ENCODE results near the gene KRTAP29-1. TPM values are rescaled to one million over a fixed set of nuclear protein-coding genes. Genes with fewer than 3 reads are reported as not detected.

The KRTAP29-1 gene
- total RNA-seq, 1 donor from 2014 or later = not detected

Other genes with a start within 250 kb of the KRTAP29-1 start
- 8.4 TPM for gene KRTAP2-2, start 247.6 kb downstream of the KRTAP29-1 start, total RNA-seq (ENCODE audit: insufficient read depth, low replicate concordance)
- gene KRTAP2-3, start 242.7 kb downstream of the KRTAP29-1 start, total RNA-seq (ENCODE audit: insufficient read depth, low replicate concordance) = 20.5 TPM
- gene KRTAP2-4, start 237.0 kb downstream of the KRTAP29-1 start, total RNA-seq (ENCODE audit: insufficient read depth, low replicate concordance) = not detected
- not detected for gene KRTAP4-7, start 218.7 kb downstream of the KRTAP29-1 start, total RNA-seq (ENCODE audit: insufficient read depth, low replicate concordance)
- not detected for gene KRTAP4-8, start 204.7 kb downstream of the KRTAP29-1 start, total RNA-seq (ENCODE audit: insufficient read depth, low replicate concordance)
- not detected for gene KRTAP4-16, start 200.6 kb downstream of the KRTAP29-1 start, total RNA-seq (ENCODE audit: insufficient read depth, low replicate concordance)
- gene KRTAP4-9, start 197.5 kb downstream of the KRTAP29-1 start, total RNA-seq (ENCODE audit: insufficient read depth, low replicate concordance) = not detected
- 3.4 TPM for gene KRTAP4-11, start 184.5 kb downstream of the KRTAP29-1 start, total RNA-seq (ENCODE audit: insufficient read depth, low replicate concordance)
- gene KRTAP4-12, start 178.7 kb downstream of the KRTAP29-1 start, total RNA-seq (ENCODE audit: insufficient read depth, low replicate concordance) = not detected
- 1.2 TPM for gene KRTAP4-6, start 162.3 kb downstream of the KRTAP29-1 start, total RNA-seq (ENCODE audit: insufficient read depth, low replicate concordance)
- gene KRTAP4-5, start 153.0 kb downstream of the KRTAP29-1 start, total RNA-seq (ENCODE audit: insufficient read depth, low replicate concordance) = 5.5 TPM
- 2.6 TPM for gene KRTAP4-4, start 142.1 kb downstream of the KRTAP29-1 start, total RNA-seq (ENCODE audit: insufficient read depth, low replicate concordance)
- 1.4 TPM for gene KRTAP4-3, start 134.6 kb downstream of the KRTAP29-1 start, total RNA-seq (ENCODE audit: insufficient read depth, low replicate concordance)
- not detected for gene KRTAP4-2, start 124.6 kb downstream of the KRTAP29-1 start, total RNA-seq (ENCODE audit: insufficient read depth, low replicate concordance)
- 1.9 TPM for gene KRTAP4-1, start 117.9 kb downstream of the KRTAP29-1 start, total RNA-seq (ENCODE audit: insufficient read depth, low replicate concordance)
- gene KRTAP9-1, start 113.0 kb downstream of the KRTAP29-1 start, total RNA-seq (ENCODE audit: insufficient read depth, low replicate concordance) = 1.4 TPM
- not detected for gene KRTAP9-2, start 76.2 kb downstream of the KRTAP29-1 start, total RNA-seq (ENCODE audit: insufficient read depth, low replicate concordance)
- gene KRTAP9-3, start 70.4 kb downstream of the KRTAP29-1 start, total RNA-seq (ENCODE audit: insufficient read depth, low replicate concordance) = not detected
- not detected for gene KRTAP9-8, start 64.9 kb downstream of the KRTAP29-1 start, total RNA-seq (ENCODE audit: insufficient read depth, low replicate concordance)
- 1.2 TPM for gene KRTAP9-4, start 53.2 kb downstream of the KRTAP29-1 start, total RNA-seq (ENCODE audit: insufficient read depth, low replicate concordance)
- not detected for gene KRTAP9-9, start 47.5 kb downstream of the KRTAP29-1 start, total RNA-seq (ENCODE audit: insufficient read depth, low replicate concordance)
- not detected for gene KRTAP9-6, start 37.5 kb downstream of the KRTAP29-1 start, total RNA-seq (ENCODE audit: insufficient read depth, low replicate concordance)
- not detected for gene KRTAP9-7, start 27.2 kb downstream of the KRTAP29-1 start, total RNA-seq (ENCODE audit: insufficient read depth, low replicate concordance)
- gene KRTAP16-1, start 6.5 kb upstream of the KRTAP29-1 start, total RNA-seq (ENCODE audit: insufficient read depth, low replicate concordance) = not detected
- not detected for gene KRTAP17-1, start 12.9 kb upstream of the KRTAP29-1 start, total RNA-seq (ENCODE audit: insufficient read depth, low replicate concordance)
- 1.4 TPM for gene KRT33A, start 48.0 kb upstream of the KRTAP29-1 start, total RNA-seq (ENCODE audit: insufficient read depth, low replicate concordance)
- not detected for gene KRT33B, start 67.0 kb upstream of the KRTAP29-1 start, total RNA-seq (ENCODE audit: insufficient read depth, low replicate concordance)
- not detected for gene KRT34, start 79.5 kb upstream of the KRTAP29-1 start, total RNA-seq (ENCODE audit: insufficient read depth, low replicate concordance)
- gene KRT31, start 94.8 kb upstream of the KRTAP29-1 start, total RNA-seq (ENCODE audit: insufficient read depth, low replicate concordance) = not detected
- not detected for gene KRT37, start 121.7 kb upstream of the KRTAP29-1 start, total RNA-seq (ENCODE audit: insufficient read depth, low replicate concordance)
- gene KRT38, start 138.1 kb upstream of the KRTAP29-1 start, total RNA-seq (ENCODE audit: insufficient read depth, low replicate concordance) = 0.48 TPM
- 1.2 TPM for gene KRT32, start 164.5 kb upstream of the KRTAP29-1 start, total RNA-seq (ENCODE audit: insufficient read depth, low replicate concordance)
- gene KRT35, start 178.3 kb upstream of the KRTAP29-1 start, total RNA-seq (ENCODE audit: insufficient read depth, low replicate concordance) = not detected
- gene KRT36, start 187.1 kb upstream of the KRTAP29-1 start, total RNA-seq (ENCODE audit: insufficient read depth, low replicate concordance) = 1.9 TPM
- gene KRT13, start 202.8 kb upstream of the KRTAP29-1 start, total RNA-seq (ENCODE audit: insufficient read depth, low replicate concordance) = 292 TPM
- 24.1 TPM for gene KRT15, start 216.0 kb upstream of the KRTAP29-1 start, total RNA-seq (ENCODE audit: insufficient read depth, low replicate concordance)
- 334 TPM for gene KRT19, start 225.5 kb upstream of the KRTAP29-1 start, total RNA-seq (ENCODE audit: insufficient read depth, low replicate concordance)

All from umbilical cord (tissue), 1 donor.